Fibroblast of skin of right quadriceps (primary cell): ENCODE data around the gene AFAP1.

Experiments
- DNase-seq: peaks from one replicate; pipeline ENCODE4 v3.0.0-alpha.2; 2013

Gene AFAP1

DNA sequence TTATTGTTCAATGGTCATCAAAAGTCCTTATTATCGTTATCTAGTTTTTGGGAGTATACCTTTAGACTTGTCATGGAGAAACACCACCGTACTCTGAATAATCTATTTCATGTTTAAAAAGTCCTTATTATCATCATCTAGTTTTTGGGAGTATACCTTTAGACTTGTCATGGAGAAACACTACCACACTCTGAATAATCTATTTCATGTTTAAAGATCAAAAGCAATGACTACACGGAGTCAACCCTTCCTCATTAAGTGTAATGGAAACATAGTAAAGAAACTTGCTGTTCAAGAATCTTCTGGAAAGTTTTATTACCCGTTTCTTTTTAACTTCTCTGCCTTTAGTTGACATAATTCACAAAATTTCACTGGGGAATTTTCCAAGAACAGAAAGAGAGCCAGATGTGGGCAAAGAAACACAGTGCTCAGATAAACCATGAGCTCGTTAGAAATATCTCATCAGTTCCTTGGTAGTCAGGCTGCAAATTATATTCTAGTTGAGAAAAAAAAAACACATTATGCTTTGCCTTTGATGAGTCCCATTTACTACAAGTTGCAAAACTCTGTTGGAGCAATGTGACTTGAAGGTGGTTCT, 158.8 kb downstream of the AFAP1 start:
- no peak for DNase-seq

DNA sequence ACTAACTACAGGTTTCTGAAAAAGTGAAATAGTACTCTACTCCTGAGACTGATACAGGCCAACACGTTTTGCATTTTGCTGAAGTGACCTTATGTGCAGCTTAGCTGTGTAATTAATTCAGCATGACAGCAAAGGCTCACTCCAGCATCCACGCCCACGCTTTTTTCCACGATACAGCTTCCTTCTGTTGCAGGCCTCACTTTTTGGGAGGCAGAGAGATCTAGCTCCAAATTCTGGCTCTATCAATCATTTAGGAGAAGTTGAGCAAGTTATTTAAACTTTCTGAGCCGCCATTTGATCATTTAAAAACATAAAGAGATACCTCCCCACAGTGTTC, 160.3 kb downstream of the AFAP1 start:
- DNase-seq: peak; percentile 53

DNA sequence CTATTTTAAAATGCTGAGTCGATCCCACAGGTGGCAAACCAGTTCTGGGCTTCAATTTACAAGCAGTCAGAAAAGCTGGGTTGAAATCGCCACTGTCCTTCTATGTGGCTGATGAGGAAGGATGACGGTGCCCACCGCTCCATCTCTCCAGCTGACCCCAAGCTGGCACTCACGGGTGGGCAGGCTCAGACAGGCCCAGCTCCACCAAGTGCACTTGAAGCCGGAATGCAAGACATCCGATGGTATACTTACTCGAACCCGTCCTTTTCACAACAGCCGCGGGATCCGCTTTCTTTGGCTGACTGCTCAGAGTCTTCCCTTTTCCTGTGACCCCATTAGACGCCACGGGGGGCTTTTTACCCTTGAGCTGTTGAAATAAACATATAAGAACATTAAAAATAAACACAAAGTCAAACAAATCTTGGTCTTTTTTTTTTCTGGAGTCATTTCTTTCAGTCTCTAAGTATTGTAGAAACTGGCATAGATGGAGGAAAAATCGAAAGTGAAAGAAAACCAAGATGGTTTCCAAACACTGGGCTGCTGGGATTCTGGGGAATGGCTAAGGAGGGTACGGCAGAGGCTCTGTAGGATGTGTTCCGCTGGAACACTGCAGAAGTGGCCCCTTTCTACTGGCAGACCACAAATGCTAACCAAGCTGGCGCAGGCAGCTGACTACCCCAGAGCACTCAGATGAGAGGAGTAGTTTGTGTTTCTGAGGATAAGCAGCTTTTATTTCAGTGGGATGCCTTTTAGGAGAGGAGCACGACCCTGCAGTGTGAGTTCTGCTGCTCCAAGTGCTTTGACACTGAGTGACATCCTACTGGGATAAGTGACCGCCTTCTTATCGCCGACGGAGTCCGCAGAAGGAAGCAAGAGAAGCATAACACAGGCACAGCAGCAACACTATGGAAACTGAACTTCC, 160.9 kb downstream of the AFAP1 start:
- DNase-seq: no peak

DNA sequence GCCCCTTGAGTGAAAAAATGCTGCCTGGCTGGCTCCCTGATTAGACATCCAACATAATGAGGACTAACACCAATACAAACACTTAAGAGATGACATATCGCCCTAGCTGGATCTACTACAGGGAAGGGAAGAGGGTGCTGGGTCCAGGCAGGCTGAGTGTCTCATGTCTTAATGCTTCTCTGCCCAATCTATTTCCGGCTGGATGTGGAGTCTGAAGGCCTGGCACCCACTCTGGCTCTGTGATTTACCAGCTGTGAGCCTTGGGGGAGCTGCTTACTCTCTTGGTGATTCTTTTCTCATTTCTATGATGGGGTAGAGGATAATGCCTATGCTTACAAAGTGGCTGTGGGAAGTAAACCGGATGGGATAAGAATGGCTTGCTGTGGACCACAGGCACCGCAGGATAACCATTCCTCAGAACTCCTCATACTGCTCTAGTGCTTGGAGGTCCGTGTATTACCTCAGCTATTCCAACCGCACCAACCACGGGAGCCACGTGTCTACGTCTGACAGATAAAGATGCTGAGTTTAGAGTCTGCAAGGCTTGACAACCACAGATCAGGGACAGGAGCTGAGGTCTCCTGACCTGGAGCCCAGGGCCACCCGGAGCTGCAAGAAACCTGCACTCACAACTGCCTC, 161.7 kb downstream of the AFAP1 start:
- no peak for DNase-seq

DNA sequence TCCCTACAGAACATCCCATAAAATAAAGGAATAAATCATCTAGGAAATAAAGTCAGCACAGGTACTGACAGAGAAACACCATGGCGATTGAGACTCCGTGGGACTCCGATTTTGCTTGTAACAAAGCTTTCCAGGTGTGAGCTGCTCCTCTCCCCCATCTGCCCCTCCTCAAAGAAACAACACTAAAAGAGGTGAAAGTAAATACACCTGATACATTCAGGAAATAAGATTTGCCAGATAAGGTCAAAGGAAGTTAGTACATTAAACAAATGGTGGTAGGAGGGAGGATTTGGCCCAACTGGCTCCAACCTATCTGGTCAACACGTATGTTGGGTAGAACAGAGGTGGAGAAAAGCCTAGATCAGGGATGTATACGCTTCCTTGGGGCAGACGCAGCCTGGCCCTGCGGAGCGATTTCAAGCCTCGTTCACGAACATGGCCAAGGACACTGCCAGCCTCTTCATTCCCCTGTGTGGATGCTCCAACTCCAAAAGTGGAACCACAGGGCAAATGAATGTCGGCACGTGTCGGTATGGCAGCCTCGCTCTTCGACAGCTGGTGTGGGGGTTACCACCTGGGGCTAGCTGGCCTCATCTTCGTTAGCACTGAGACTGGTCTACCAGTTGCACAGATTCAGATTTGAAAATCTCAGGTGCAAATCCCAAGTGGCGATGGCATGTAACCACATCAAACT, 162.5 kb downstream of the AFAP1 start:
- DNase-seq: no peak

DNA sequence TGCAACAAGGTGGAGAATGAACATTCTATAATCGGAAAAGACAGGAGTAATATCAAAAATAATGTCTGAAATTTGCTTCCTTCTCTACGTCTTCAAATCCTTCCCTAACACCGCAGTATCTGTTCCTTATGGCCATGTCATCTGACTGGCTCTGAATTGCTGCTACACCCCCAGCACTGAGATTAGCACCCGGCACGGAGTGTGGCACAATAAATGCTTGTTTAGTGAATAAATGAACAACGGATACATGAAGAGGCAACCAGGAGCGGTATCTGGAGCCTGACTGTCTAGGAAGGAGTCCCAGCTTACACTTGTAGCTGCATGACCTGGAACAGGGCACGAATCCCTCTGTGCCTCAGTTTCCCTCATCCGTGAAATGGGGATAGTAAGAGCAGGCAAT, 164.3 kb downstream of the AFAP1 start:
- DNase-seq: no peak

DNA sequence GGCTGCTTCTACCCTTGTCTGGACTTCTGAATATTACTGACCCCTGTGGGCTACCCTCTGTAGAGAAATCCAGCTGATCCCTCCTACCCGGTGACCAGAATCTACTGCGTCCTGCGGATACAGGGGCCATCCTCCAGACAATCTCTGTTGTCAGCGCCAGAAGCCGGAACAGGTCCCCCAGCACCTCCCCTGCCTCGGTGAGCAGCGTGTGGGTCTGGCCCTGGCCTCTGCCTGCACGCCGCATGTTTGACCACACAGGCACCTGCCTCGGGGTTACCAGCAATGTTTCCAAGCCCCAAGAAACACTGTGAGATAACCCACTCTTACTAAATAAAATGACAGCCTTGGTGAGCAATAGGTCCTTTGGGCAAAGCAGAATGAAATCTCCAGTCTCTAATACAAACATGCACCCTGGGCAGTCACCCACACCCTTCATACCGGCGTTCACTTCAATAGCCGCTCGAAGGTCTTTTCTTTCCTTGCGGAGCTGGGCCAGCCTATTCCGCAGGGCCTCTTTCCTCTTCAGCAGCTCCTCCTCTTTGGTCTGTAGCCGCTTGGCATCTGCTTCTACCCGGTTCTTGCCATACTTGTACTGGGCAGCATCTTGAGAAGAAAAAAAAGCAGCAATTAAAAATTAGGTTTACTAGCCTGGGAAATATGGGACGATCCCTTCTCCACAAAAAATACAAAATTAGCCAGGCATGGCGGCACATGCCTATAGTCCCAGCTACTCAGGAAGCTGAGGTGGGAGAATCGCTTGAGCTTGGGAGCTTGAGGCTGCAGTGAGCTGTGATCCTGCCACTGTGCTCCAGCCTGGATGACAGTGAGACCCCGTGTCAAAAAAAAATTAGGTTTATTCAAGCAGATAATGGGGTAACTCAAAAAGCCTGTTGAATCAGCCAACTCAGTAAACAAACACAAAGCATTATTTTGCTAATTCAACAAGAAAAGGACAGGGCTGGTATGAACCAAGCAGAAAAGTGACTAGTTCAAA, 165.1 kb downstream of the AFAP1 start:
- no peak for DNase-seq

DNA sequence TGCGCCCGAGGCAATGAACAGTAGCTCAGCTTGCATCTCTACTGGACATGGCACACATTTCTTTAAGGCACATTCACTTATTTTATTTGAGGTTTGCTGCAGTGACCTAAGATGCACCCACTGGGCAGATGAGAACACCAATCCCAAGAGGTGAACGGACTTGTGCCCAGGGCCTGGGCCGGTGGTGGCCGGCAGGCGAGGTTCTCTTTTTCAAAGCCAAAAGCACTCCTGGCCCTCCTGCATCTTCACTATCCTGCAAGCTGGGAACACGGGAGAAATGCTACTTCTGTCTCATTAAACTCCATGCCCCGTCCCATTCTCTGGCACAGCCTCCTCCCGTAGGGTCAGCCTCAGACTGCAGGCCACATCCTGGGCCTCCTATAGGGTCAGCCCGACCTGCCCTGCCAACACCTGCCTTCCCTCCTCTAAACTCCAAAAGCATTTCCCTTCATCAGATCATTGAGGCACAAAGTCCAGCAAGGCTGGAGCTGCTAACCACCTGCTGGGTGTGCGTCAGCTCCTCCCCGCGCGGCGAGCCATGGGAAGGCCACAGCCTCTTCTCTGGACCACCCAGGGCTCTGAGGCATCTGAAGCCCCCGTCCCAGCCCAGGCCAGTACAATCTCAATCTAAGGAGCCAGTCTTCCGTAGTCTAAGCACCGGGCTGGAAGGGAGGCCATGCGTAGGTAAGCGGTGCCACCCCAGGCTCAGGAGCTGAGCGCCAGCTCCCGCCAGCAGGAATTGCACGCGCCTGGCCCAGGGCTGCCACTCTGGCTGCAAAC, 166.1 kb downstream of the AFAP1 start:
- DNase-seq: no peak

DNA sequence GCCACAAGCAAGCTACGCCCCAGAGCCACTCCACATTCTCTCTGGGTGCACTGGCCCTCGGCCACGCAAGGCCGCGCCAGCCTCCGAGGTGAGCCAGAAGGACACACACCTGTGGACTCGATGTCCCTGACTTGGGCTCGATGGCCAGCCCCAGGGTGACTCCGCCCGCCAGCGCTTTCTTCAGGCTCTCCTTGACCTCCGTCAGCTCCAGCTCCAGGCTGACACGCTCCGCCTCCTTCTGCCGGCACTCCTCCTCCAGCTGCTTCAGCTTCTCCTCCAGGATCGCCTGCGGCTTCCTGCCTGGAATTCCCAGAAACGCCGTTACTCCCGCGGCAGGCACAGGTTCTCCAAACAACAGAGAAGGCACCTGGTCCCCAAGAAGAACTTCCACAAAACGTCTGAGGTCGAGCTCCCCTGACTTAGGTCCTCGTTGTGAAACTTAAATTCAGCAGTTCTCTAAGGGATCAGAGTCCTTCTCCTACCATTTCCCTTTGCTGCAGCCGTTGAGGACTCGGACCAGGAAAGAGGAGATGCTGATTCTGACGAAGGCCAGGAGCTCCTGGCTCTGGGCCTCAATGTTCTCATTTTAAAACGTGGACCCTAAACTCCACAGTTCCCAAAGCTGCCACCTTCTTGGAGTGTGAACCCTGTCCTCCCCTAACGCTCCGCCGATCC, 166.8 kb downstream of the AFAP1 start:
- no peak for DNase-seq

DNA sequence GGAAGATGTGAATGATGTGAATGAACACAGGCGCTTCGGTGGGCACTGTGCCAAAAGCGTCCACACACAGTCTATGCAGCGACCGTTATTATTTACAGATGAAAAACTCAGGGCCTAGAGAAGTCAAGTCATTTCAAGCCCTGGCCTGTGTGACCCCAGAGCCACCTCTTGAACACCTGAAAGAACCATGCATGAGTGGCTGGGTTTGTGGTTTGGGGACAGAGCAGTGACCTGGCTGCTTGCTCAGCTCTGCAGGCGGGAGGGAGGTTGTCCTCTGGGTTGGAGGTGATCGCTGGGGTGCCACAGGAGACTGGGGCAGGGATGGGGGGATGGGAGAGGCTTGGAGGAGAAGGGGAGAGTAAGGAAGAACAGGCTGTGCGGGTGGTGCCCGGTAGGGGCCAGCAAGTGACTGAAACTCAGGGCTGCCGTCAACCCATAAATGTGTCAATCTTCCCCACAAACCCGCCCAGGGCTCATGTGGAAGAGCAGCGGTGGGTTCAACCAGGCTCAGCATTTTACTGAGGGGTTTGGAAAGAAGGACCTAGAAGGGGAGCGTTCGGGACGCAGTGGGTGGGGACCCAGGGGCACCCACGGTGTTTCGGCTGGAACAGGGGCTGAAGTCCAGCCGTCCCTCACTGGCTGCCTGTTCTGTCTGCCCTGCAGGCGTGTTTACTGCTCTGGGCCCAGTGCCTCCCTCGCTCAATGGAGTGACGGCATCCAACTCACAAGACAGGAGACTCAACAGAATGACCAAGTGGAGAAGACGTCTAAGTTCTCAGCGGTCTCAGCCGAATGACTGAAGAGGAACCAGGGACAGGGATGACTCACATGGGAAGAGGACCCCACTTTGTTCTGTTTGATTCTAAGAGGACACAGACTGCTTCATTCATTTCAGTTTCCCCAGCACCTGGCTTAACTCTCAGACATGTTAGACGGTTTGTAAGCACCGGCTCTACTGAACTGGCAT, 167.8 kb downstream of the AFAP1 start:
- no peak for DNase-seq

DNA sequence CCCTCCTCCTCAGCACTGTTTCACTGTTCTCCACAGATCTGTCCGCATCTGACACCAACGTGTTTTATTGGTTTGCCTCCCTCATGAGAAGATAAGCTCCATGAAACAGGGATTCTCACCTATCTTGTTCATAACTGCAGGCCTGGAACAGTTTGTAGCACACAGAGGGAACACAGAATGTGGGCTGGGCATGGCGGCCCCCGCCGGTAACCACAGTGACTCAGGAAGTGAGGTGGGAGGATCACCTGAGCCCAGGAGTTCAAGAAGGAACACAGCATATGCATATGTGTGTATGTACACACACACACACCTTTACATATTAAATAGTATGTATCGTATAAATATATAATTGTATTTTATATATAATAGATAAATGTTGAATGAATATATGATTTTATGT, 168.6 kb downstream of the AFAP1 start:
- no peak for DNase-seq

DNA sequence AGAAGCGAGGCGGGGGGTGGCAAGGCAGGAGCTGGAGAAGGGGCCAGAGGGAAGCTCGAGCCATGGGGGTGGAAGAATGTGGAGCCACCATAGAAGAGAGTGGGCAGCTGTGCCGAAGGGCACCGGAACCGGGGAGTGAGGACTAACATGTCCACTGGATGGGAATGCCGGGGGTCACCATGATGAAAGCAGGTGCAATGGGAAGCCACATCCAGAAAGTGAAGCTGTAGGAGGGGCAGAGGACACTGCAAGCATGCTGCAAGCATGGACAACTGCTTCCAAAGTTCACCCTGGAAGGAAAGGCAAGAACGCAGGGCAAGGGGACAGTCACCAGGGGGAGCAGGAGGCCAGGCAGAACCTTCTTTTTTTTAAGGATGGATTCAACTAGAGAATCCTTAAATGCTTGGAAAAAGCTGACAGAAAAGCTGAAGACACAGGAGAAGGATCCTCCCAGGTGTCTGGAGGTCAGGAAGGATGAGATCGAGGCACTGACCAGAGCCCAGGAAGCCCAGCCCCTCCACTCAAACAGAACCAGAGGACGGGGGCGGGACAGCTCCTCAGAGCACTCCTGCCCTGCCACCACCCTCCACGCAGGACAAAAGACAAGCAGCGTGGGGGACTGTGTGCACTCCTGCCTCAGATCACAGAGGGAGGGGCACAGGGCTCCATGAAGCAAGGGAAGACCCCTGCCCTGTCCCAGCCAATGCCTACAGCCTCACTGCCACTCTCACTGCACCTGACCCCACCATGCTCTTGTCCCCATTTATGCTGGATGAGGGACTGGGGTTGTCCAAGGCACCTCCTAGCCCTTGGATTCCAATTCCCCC, 169.2 kb downstream of the AFAP1 start:
- no peak for DNase-seq

DNA sequence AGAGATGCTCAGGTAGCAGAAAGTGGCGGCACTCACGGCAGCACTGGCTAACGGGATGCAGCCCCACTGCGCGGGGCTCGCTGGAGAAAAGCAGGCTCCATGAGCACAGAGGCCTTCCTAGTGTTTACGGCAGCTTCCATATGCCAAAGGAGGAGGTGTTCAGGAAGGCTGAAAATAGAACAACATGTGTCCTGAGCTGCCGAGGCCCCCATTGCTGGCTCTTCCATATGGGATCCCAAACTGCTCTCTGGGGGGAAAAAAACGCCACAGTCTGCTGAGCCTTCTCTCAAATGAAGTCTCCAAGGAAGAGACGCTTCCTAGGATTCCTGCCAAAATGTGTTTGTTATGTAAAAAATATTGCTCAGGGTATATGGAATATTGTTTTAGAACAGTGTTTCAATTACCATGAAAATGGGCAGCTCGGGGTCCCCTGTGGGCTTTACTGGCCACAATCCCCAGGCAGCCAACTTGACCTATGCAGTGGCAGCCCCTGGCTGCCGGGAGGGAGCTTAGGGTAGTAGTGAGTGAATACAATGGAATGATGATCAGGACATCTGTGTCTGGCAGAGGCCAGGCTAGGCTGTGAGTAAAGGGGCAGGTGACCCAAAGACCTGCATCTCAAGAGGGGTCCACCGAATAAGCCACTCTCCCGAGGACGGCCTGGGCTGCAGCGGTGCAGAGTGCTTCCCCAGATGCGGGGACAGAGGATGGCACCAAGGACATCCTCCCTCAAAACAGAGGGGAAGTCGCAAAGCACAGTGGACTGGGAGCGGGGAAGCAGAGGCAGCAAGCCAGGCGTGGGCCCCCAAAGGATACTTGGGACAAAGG, 170.1 kb downstream of the AFAP1 start:
- no peak for DNase-seq

DNA sequence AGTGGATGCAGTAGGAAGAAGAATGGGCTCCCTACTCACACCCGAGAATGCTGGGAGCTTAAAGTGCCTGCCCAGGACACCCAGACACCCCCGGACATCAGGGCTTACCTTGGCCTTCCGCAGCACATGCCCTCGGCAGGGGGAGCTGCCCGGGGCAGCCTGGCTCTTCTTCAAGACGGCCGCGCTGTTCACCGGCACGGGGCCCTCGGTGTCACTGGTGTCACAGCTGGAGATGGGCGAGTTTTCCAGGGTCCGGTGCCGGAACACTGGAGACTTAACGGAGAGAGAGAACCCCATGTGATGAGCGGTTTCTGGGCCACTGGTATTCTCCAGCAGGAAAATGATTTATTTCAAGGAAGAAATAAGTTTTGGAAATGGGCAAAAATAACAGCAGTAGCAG, 170.9 kb downstream of the AFAP1 start:
- no peak for DNase-seq

DNA sequence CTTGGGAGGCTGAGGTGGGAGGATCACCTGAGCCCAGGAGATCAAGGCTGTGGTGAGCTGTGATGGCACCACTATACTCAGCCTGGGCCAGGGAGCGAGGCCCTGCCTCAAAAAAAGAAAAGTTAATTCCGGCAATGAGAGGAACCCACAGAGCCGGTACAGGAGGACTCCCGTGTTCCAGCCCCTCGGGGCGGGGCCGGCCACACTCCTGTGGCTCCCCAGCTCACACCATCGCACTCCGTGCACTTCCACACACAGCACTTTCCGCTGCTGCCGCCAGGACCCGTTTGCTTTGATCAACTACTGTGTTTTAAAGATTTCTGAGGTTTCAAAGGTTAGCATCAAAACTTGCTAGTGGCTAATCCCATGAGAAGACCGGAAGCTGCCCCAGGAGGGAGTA, 171.7 kb downstream of the AFAP1 start:
- no peak for DNase-seq

DNA sequence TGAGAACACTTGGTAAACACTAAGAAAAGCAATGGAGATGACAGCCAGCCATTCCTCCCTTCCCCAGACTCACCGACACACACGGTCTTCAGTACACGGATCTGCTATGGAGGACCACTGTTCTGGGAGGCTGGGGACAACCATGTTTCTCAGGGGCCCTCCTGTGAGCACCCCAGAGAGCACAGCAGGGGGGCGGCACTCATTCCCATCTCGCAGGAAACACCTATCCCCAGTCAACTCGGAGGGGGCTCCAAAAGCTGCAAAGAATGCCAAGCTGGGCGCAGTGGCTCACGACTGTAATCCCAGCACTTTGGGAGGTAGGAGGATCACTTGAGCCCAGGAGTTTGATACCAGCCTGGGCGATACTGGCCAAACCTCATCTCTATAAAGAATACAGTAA, 172.1 kb downstream of the AFAP1 start:
- DNase-seq: no peak

DNA sequence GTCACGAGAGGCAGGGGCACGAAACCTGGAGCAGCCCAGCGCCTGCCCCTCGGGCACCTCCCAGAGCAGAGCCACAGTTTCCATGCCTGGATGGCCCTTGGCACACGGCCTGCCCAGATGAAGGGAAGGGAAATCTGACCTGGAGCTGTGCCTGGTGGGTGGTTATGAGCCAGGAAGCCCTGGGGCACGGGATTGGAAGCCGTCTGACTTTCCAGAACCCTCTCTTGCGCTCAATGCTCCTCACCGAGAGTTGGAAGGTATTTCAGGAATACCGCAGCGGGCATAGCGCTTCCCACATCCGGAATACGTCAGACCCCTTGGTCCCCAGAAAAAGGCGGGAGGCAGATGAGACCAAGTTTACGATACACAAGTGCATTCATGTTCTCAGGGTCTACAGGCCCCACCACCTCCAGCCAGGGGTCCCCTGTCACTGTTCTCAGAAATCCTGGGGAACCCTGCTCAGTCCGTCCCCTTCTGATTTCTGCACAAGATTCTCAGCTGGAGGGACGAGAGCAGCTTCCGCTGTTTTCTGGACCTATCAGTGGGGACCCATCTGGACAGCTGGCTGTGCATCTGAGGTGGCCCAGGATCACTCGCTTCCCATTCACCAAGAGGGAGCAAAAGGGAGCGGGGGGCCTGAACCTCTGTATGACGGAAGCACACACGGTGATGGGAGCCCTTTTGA, 172.9 kb downstream of the AFAP1 start:
- DNase-seq: no peak
